Osteoblast (primary cell): ENCODE data around the gene POTEJ. TPM values are rescaled to one million over a fixed set of nuclear protein-coding genes. Genes with fewer than 3 reads are reported as not detected.
"Not testable (repeated sequence)": the region's sequence is repeated elsewhere in the genome, so short reads cannot be mapped to it uniquely, and the experiment has no call there.

Experiments used
- DNase-seq: peaks from one replicate; pipeline ENCODE4 v3.0.0; 2011; ENCODE audit warnings: low spot score, mixed read lengths; ENCODE audit not compliant: insufficient read length; ENCODE audit errors: missing footprints
- H2AFZ ChIP-seq: 2 replicates; pipeline ENCODE4 v1.6.0; 2011; ENCODE audit warnings: mild to moderate bottlenecking, low read length
- H3K27ac ChIP-seq: 2 replicates; pipeline ENCODE4 v1.5.1; 2011; ENCODE audit warnings: mild to moderate bottlenecking, low read depth, low read length, moderate library complexity
- H3K27me3 ChIP-seq: 2 replicates; pipeline ENCODE4 v1.6.0; 2012; ENCODE audit warnings: mild to moderate bottlenecking, control low read depth, inconsistent platforms, low read length, moderate library complexity; ENCODE audit not compliant: insufficient read depth
- H3K36me3 ChIP-seq: 2 replicates; pipeline ENCODE4 v1.5.1; 2011; ENCODE audit warnings: mild to moderate bottlenecking, low read length, control low read depth, moderate library complexity; ENCODE audit not compliant: insufficient read depth
- H3K4me1 ChIP-seq: 2 replicates; pipeline ENCODE4 v1.5.1; 2011; ENCODE audit warnings: mild to moderate bottlenecking, low read length, control low read depth, moderate library complexity; ENCODE audit not compliant: insufficient read depth
- H3K4me2 ChIP-seq: 2 replicates; pipeline ENCODE4 v1.6.0; 2011; ENCODE audit warnings: mild to moderate bottlenecking, low read length; ENCODE audit not compliant: insufficient read depth
- H3K4me3 ChIP-seq: fragments of 200-600 bp; sonication (generic); 3 replicates; pipeline ENCODE4 v1.5.1; 2012; ENCODE audit warnings: mild to moderate bottlenecking, low read length, inconsistent platforms; ENCODE audit not compliant: insufficient read depth
- H3K79me2 ChIP-seq: 2 replicates; pipeline ENCODE4 v1.6.0; 2012; ENCODE audit warnings: mild to moderate bottlenecking, low read length, control low read depth, inconsistent platforms; ENCODE audit not compliant: insufficient read depth
- H3K9me3 ChIP-seq: 2 replicates; pipeline ENCODE4 v1.5.1; 2011; ENCODE audit warnings: low read depth, low read length, control low read depth
- H4K20me1 ChIP-seq: 2 replicates; pipeline ENCODE4 v1.6.0; 2012; ENCODE audit warnings: mild to moderate bottlenecking, low read length, control low read depth; ENCODE audit not compliant: insufficient read depth
- total RNA-seq: library from RNA; depleted of rRNA; stranded (reverse); fragments of >200 nt; gene quantifications from 2 replicates; pipeline ENCODE4 v1.2.3, GENCODE V29; 2012

POTEJ gene
- total RNA-seq, 1 donor, result not detected

DNA sequence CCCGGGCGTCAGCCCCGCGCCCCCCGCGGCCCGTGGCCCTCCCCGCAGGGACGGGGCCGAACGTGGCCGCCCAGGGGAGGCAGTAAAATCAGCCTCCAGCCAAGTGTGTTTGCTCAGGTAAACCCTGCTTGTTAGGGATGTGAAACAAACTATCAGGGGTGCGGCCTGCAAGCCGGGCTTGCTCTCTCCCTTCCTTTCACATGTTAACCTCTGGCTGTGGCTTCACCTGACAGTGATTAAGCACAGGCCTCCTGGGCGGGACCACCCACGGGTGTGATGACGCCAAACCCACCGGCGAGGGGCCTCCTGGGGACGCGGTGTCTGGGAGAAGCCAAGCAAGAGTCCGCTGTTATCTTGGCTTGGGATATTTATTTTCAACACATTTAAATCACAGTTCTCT, 13.2 kb upstream of the POTEJ start:
- not testable (repeated sequence) for H3K4me2 ChIP-seq, H3K4me3 ChIP-seq, H3K27ac ChIP-seq, H3K9me3 ChIP-seq, H3K27me3 ChIP-seq, H3K79me2 ChIP-seq, H3K4me1 ChIP-seq, DNase-seq, H4K20me1 ChIP-seq, H3K36me3 ChIP-seq, H2AFZ ChIP-seq

DNA sequence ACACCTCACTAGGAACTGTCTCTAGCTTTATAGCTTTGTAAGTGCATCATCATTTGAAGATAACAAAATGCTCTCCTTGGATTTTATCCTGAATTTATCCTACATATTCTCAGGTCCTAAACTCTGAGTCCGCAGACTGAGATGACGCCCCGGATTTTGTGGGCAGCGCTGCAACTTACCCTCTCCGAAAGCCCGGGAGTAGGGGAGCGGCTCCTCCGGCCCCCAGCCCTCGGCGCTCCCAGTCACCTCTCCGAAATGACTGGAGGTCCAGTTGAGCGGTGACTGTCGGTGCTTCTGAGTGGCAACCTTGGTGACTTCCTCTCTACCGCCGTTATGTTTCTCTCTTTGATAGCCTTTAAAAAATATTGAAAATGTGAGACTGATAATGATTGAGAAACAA, 12.8 kb upstream of the POTEJ start:
- not testable (repeated sequence) for H3K27me3 ChIP-seq, H4K20me1 ChIP-seq, H3K79me2 ChIP-seq, H3K4me2 ChIP-seq, H3K27ac ChIP-seq, DNase-seq, H2AFZ ChIP-seq, H3K4me3 ChIP-seq, H3K9me3 ChIP-seq, H3K36me3 ChIP-seq, H3K4me1 ChIP-seq

DNA sequence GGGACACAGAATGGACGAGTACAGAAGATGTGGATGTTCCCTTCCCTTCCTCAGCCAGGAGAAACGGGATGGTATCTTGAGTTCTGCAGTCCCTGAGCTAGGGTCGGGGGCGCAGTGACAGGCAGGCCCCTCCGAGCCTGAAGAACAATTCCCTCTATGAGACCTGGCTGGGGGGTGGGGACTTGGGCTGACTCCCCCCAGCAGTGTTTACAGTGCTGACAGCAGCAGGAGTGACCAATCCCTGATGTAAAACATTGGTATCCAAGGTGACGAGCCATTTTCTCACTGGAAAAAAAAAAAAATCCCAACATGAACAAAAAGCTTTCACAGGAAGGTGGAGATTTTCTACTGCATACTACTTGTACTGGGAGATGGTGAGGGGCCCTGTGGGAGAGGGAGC, 11.8 kb upstream of the POTEJ start, which contains the start of gene CFC1:
Gene CFC1, minus strand, starts transcription at position 183 of the 400 bp plus-strand sequence. CDS start 288 bp downstream, outside the sequence.
- not testable (repeated sequence) for H3K9me3 ChIP-seq, H4K20me1 ChIP-seq, H3K4me3 ChIP-seq, H3K79me2 ChIP-seq, H3K27ac ChIP-seq, DNase-seq, H3K4me2 ChIP-seq, H3K27me3 ChIP-seq, H3K36me3 ChIP-seq, H3K4me1 ChIP-seq, H2AFZ ChIP-seq

DNA sequence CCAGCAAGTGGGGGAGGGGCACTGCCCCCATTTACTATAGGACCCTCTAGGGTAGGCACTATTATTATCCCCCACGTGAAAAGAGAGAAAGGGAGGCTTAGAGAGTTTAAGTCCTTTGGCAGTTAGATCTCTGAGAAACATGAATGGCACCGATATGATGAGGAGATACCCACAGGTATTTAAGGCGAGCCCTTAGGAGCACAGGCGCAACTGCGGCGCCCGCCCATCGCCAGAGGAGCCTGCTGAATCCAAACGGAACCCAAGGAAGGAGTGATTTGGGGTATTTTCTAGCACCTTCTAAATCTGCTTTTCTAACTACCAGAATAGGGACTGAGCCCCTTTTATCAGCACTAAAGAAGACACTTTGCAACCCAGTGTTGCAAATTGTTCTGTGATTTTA, 11.3 kb upstream of the POTEJ start:
- H3K27me3 ChIP-seq, H3K4me3 ChIP-seq, H3K27ac ChIP-seq, H3K4me1 ChIP-seq, H3K36me3 ChIP-seq, DNase-seq, H3K4me2 ChIP-seq, H3K79me2 ChIP-seq, H3K9me3 ChIP-seq, H2AFZ ChIP-seq, H4K20me1 ChIP-seq: not testable (repeated sequence)

DNA sequence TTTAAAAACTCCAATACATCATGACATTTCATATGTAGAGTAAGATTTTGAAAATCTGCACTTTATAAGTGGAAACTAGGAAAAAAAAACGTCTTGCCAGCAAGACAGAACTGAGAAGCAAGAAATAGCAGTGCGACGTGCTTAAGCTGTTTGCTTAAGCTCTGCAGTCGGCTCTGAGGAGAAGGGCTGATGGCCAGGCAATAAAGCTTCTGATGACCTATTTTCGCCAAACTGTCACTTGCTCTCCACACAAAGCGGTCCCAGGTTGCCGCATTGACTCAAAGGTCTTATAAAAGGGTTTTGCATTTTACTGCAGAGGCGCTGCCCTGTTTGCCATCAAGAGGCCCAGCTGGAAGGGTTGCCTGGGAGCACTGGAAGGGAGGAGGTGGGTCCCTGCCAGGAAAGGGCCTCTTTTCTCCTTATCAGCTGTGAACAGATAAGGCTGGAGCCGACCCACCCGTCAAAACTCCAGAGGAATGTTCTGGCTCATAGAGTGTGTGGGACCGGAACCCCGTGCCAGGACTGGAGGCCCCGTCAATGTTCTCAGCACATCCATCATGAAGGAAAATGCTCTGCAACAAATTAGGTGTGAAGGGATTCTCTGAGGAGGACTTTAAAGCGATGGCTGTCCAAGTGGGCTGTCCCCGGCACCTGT, 9.5 kb upstream of the POTEJ start:
- not testable (repeated sequence) for H3K4me1 ChIP-seq, H3K27me3 ChIP-seq, H4K20me1 ChIP-seq, DNase-seq, H3K4me2 ChIP-seq, H3K4me3 ChIP-seq, H3K9me3 ChIP-seq, H2AFZ ChIP-seq, H3K27ac ChIP-seq, H3K36me3 ChIP-seq, H3K79me2 ChIP-seq

DNA sequence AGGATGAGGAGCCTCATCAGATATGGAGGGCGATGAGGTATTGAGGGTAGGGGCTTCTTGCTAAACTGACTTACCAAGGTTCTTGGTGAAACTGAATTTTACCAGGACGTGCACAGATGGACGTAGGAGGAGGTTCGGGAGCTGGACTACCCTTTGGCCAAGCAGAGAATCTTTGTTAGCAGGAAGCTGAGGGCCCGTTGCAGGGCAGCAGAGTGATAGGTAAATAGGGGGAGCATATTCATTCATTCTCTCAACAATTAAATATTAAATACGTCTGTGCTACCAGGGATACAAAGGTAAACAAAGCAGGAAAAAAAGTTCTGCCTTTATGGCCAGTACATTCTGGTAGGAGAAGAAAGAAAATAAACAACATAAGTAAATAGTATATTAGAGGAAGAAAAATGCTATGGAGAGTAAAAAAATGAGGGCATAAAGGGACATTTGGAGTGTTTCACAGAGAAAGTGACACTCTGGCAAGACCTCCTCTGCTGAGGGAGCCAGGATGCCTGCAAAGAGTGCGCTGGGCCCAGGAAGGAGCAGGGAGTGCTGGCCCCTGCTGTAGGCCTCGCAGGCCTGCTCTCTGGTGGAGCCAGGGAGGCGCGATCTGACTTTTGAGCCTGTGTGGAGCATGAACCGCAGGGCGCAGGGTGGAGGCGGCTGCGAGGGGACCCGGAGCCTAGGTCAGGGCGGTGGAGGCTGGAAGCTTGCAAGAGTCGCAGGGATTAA, 2.8 kb upstream of the POTEJ start:
- not testable (repeated sequence) for H3K36me3 ChIP-seq, H3K4me1 ChIP-seq, H2AFZ ChIP-seq, H3K79me2 ChIP-seq, H3K27me3 ChIP-seq, H3K4me2 ChIP-seq, DNase-seq, H4K20me1 ChIP-seq, H3K9me3 ChIP-seq, H3K27ac ChIP-seq, H3K4me3 ChIP-seq

DNA sequence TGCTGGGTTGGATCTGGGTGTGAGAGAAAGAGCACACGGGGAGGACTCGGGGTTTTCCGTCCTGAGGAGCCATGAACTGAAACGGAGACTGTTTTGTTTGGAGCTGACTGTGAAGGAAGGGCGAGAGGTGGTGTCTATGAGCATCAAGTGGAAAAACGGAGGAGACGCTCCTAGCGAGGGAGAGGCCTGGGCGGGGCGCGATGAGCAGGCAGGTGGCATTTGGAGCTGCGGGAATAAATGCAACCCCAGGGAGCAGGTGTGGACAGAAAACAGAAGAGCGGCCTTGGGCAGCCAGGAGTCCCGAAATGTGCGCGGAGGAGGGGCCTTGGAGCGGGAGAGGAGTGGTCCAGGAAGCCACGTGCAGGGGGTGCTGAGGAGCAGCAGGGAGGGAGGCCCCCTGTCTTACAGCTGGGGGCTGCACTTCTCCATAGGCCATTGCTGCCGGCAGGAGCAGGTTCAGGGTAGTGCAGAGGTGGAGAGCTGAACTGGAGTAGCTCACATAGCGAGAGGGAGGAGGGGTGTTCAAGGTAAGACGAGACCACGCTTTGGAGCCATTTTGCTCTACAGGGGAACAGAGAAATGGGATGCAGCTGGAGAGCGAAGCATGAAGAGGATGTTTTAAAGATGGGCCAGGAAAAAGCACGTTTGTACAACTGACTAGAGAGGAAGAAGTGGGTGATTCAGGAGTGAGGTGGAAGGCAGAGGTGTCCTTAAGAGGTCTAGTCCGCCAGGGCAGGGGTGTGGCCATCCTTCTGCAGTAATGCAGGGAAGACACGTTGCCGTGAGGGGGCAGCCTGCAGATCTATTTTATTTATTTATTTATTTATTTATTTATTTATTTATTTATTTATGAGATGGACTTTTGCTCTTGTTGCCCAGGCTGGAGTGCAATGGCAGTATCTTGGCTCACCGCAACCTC, 2.0 kb upstream of the POTEJ start:
- H3K4me3 ChIP-seq, H3K9me3 ChIP-seq, H3K79me2 ChIP-seq, H2AFZ ChIP-seq, H3K36me3 ChIP-seq, H4K20me1 ChIP-seq, H3K4me1 ChIP-seq, H3K27ac ChIP-seq, H3K27me3 ChIP-seq, H3K4me2 ChIP-seq, DNase-seq: not testable (repeated sequence)

DNA sequence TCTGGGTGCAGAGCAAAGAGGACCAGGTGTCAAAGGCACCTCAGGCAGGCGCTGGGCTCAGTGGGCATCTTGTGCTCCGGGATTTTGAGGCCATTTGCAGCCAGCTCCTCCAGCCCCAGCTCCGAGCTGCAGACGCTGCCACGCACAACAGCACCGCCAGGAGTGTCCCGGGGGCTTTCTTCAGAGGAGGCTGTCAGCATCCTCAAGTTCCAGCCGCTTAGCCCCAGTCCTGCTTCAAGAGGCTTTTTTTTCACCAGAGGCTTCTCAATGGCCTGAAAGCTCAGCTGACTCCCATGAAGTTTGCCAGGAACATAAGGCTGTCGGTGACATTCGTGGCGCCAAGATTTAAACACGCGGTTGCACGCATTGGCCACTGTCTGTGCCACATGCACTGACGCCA, 754 bp upstream of the POTEJ start:
- not testable (repeated sequence) for H2AFZ ChIP-seq, H3K4me3 ChIP-seq, H3K9me3 ChIP-seq, DNase-seq, H3K36me3 ChIP-seq, H3K27ac ChIP-seq, H3K27me3 ChIP-seq, H3K79me2 ChIP-seq, H3K4me2 ChIP-seq, H3K4me1 ChIP-seq, H4K20me1 ChIP-seq
